Activated CD8-positive, alpha-beta memory T cell treated with anti-CD3 and anti-CD28 coated beads for 48 hours (primary cell): ENCODE data around the gene OSBPL10.

Experiments used
- DNase-seq, 3 experiments: peaks; one replicate each; pipeline ENCODE4 v3.0.0-alpha.2; 2020; ENCODE audit warnings: low read depth in 2 of 3, low spot score in 2 of 3

Gene OSBPL10

GRCh38 chr3:31752305-31753049 lies 228.6 kb downstream of the OSBPL10 start:
- no peak for DNase-seq

GRCh38 chr3:31750341-31750740 lies 230.7 kb downstream of the OSBPL10 start:
- no peak for DNase-seq

GRCh38 chr3:31748933-31749295 lies 232.1 kb downstream of the OSBPL10 start:
- DNase-seq, result no peak

- no peak for DNase-seq
Observed at GRCh38 chr3:31748281-31748932, 232.7 kb downstream of the OSBPL10 start.

- DNase-seq, result no peak
Observed at GRCh38 chr3:31747785-31748184, 233.3 kb downstream of the OSBPL10 start.

- no peak for DNase-seq
Observed at GRCh38 chr3:31744913-31745312, 236.1 kb downstream of the OSBPL10 start.

GRCh38 chr3:31743331-31744089 lies 237.6 kb downstream of the OSBPL10 start:
- DNase-seq, result no peak

- no peak for DNase-seq
Observed at GRCh38 chr3:31740397-31740796, 240.7 kb downstream of the OSBPL10 start.

- no peak for DNase-seq
Observed at GRCh38 chr3:31738412-31738811, 242.7 kb downstream of the OSBPL10 start.

- no peak for DNase-seq
Observed at GRCh38 chr3:31735667-31736066, 245.4 kb downstream of the OSBPL10 start.

- DNase-seq, result no peak
Observed at GRCh38 chr3:31733234-31733667, 247.8 kb downstream of the OSBPL10 start.

GRCh38 chr3:31732548-31732947 lies 248.5 kb downstream of the OSBPL10 start:
- no peak for DNase-seq

GRCh38 chr3:31729573-31729972 lies 251.5 kb downstream of the OSBPL10 start:
- DNase-seq, result no peak

GRCh38 chr3:31729082-31729481 lies 252.0 kb downstream of the OSBPL10 start:
- no peak for DNase-seq

- no peak for DNase-seq
Observed at GRCh38 chr3:31728403-31728802, 252.7 kb downstream of the OSBPL10 start.

GRCh38 chr3:31725976-31726375 lies 255.1 kb downstream of the OSBPL10 start:
- no peak for DNase-seq

GRCh38 chr3:31725568-31725967 lies 255.5 kb downstream of the OSBPL10 start:
- no peak for DNase-seq

- no peak for DNase-seq
Observed at GRCh38 chr3:31724651-31725050, 256.4 kb downstream of the OSBPL10 start.

- no peak for DNase-seq
Observed at GRCh38 chr3:31724116-31724515, 256.9 kb downstream of the OSBPL10 start.

GRCh38 chr3:31723701-31724100 lies 257.4 kb downstream of the OSBPL10 start:
- no peak for DNase-seq

- no peak for DNase-seq
Observed at GRCh38 chr3:31721676-31722075, 259.4 kb downstream of the OSBPL10 start.
